ENCODE data around the gene ZBP1. TPM values are rescaled to one million over a fixed set of nuclear protein-coding genes. Genes with fewer than 3 reads are reported as not detected.
A peak's percentile ranks its signal among the peaks of the same experiment; 100 is the strongest.

ZBP1 gene
- total RNA-seq, 6 experiments from 2014 or later = 0.14 to 0.75 (median 0.36) TPM; not detected in 2

- intact Hi-C loops (cut with DNase I) = no loop called here
- Histone ChIP-seq H3K27me3 (no peaks in the 10 kb centered on the region), H3K27ac (no peak overlapping the region), H3K9me3 (no peaks in the 10 kb centered on the region), H3K4me3 (no peak overlapping the region), H3K4me1 (no peaks in the 10 kb centered on the region), H3K36me3 (no peaks in the 10 kb centered on the region)
- ATAC-seq (no peak), DNase-seq (no peak)
- TF ChIP-seq CTCF (IDR thresholded peaks at IDR 0.05) (no peak), POLR2A (IDR thresholded peaks at IDR 0.05) (no peak)
- WGBS (ENCODE audit: insufficient coverage, low coverage, low lambda C conversion rate, missing lambda C conversion rate) = 54% methylated on average over 22 of the region's 23 CpGs
Measured at GRCh38 chr20:57647933-57648785, 27.9 kb upstream of the ZBP1 start.

- ATAC-seq = peak in 1 of 4 donors; percentile 31
- 46% methylated on average over 8 of the region's 12 CpGs for WGBS (ENCODE audit: insufficient coverage, low coverage, low lambda C conversion rate, missing lambda C conversion rate)
- no peak overlapping the region for H3K4me3 ChIP-seq
- H3K4me1 ChIP-seq = no peaks in the 10 kb centered on the region
- no peaks in the 10 kb centered on the region for H3K36me3 ChIP-seq
- TF ChIP-seq CTCF (IDR thresholded peaks at IDR 0.05) (no peak), POLR2A (IDR thresholded peaks at IDR 0.05) (no peak)
- no peaks in the 10 kb centered on the region for H3K9me3 ChIP-seq
- H3K27ac ChIP-seq = no peak overlapping the region
- DNase-seq = no peak
- intact Hi-C loops (cut with DNase I) = no loop called here
- H3K27me3 ChIP-seq = no peaks in the 10 kb centered on the region
Measured at GRCh38 chr20:57647006-57647932, 27.0 kb upstream of the ZBP1 start.

GRCh38 chr20:57638895-57639236 lies 18.6 kb upstream of the ZBP1 start:
- ATAC-seq (no peak), DNase-seq (no peak)
- H3K4me1 ChIP-seq = no peaks in the 10 kb centered on the region
- intact Hi-C loops (cut with DNase I) = no loop called here
- H3K27ac ChIP-seq = no peak overlapping the region
- H3K36me3 ChIP-seq = no peaks in the 10 kb centered on the region
- H3K4me3 ChIP-seq = no peak overlapping the region
- TF ChIP-seq POLR2A (IDR thresholded peaks at IDR 0.05) (no peak), CTCF (IDR thresholded peaks at IDR 0.05) (no peak)
- H3K9me3 ChIP-seq = no peaks in the 10 kb centered on the region
- WGBS (ENCODE audit: insufficient coverage, low coverage, low lambda C conversion rate, missing lambda C conversion rate) = 54% methylated on average over 5 of the region's 5 CpGs
- peaks cover 0 to 7% of the 10 kb centered on the region in 2 donors for H3K27me3 ChIP-seq

GRCh38 chr20:57638173-57638894 lies 18.1 kb upstream of the ZBP1 start:
- no peaks in the 10 kb centered on the region for H3K9me3 ChIP-seq
- DNase-seq (no peak), ATAC-seq (peak in 1 of 4 donors; percentile 28)
- H3K27ac ChIP-seq = no peak overlapping the region
- H3K27me3 ChIP-seq = peaks cover 0 to 7% of the 10 kb centered on the region in 2 donors
- H3K36me3 ChIP-seq = no peaks in the 10 kb centered on the region
- intact Hi-C loops (cut with DNase I) = no loop called here
- TF ChIP-seq CTCF (IDR thresholded peaks at IDR 0.05) = no peak
- TF ChIP-seq POLR2A (IDR thresholded peaks at IDR 0.05) = no peak
- H3K4me1 ChIP-seq = no peaks in the 10 kb centered on the region
- H3K4me3 ChIP-seq = no peak overlapping the region
- 37% methylated on average over 7 of the region's 7 CpGs for WGBS (ENCODE audit: insufficient coverage, low coverage, low lambda C conversion rate, missing lambda C conversion rate)

Measured in right lobe of liver (tissue), 6 donors.